ENCODE data around the gene TAF9B.
"Not testable (repeated sequence)": the region's sequence is repeated elsewhere in the genome, so short reads cannot be mapped to it uniquely, and the experiment has no call there.

The TAF9B gene

GRCh38 chrX:78111140-78111931 is 28.1 kb downstream of the TAF9B start:
- FAIRE-seq, result no peak

GRCh38 chrX:78109458-78109857 is 30.0 kb downstream of the TAF9B start:
- no peak for FAIRE-seq

DNA sequence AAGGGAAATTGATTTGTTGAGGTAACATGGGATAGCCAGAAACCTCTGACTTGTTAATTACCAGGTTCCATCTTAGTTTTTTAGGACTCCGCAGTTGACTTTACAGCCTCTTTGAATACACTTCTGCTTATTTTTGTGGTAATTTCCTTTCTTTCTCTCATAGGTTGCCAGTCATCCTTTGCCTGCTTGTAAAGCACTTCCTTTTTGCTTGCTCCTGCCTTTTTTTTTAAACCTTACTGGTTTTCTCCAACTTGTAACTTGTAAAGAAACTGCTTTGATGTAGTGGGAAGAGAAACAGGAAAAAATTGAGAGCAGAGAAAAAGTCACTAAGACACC is 32.8 kb downstream of the TAF9B start:
- no peak for FAIRE-seq

DNA sequence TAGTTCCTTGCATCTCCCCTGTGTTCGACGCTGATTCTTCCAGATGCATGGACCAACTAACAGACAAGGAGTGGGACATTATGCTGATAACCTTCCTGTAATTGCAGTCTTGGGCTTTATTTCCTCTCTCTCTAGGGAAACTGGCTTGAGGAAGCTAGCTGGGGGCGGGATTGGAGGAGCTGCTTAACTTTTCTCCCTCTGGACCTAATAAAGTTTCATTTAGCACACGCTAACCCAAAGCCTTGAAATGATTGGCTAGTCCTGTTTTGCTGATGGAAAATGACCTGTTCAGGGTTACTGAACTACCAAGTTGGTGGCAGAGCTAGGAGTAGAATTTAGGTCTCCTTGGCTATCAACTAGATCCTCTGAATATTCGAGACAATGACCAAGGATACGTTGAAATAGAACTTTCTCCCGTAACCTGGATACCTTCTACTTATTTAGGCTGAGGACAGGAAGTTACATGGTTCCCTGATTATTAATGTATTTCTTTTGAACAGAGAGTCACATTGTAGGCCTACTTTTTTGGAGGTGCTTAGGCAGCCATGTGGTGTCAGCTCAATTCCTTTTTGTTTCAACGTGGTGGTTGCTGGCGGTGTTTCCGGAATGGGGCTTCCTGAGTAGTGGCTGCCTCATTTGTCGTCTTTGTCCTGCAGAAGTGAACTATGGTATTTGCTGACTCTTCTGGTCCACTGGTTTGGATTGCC is 33.4 kb downstream of the TAF9B start:
- no peak for FAIRE-seq

GRCh38 chrX:78104447-78105176 is 34.8 kb downstream of the TAF9B start:
- FAIRE-seq, result no peak

GRCh38 chrX:78103623-78104446 is 35.6 kb downstream of the TAF9B start, which contains the start of gene PGK1:
PGK1 (plus strand) TSS chrX:78104248; CDS start chrX:78104341, 93 bp downstream.
- FAIRE-seq, result peak; percentile 55

DNA sequence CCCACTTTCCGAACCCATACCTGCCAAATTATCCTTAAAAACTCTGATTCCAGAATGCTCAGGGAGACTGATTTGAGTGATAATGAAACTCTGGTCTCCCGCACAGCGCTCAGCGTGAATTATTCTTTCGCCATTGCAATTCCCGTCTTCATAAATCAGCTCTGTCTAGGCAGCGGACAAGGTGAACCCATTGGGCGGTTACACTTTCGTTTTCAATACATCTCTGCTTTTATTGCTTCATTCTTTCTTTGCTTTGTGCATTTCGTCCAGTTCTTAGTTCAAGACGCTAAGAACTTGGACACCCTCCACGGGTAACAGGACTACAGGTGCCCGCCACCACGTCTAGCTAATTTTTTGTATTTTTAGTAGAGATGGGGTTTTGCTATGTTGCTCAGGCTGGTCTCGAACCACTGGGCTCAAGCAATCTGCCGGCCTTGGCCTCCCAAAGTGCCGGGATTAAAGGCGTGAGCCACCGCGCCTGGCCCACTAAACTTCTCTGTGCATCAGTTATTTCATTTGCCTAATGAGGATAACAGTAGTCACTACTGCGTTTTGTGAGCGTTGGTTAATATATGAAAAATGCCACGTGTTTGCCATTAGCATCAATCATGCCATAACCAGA is 36.3 kb downstream of the TAF9B start:
- no peak for FAIRE-seq

DNA sequence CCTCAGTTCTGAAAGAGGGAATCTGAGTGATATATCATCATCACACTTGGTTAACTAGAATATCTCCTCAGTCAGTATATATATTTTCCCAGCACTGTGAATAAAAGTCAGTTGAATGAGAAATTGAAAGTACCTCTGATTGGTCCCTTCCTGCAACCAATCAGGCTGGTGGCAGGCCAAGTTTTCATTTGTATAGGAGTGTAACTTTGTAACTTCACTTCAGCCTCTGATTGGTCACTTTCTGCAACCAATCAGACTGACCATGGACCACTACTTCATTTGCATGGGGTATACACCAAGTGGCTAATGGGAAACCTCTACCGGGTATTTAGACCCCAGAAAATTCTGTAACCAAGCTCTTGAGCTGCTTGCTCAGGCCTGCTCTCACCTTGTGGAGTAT is 37.4 kb downstream of the TAF9B start:
- FAIRE-seq, result no peak

- FAIRE-seq, result no peak
Observed at GRCh38 chrX:78098108-78098507, 41.3 kb downstream of the TAF9B start.

DNA sequence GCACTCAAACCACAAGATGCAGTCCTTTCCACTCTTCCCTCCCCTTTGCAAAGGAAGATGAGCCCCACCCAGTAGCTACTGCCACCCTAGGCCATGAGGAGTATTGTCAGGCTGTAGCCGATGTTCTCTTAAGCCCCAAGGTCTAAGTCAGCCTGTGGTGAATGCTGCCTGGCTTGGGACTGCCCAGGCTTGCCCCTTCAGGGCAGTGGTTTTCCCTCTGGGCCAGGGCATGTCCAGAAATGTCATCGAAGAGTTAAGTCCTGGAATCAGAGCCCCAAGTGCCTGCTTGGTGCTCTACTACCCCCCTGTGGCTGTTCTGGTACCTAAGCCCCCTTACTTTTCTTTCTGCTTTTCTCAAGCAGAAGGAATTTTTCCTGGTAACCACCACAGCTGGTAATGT is 47.2 kb downstream of the TAF9B start:
- FAIRE-seq, result no peak

GRCh38 chrX:78081413-78081812 is 58.0 kb downstream of the TAF9B start:
- FAIRE-seq, result not testable (repeated sequence)

Measured in endometrium (tissue), 2 donors.